Measurements from ENCODE around the gene KREMEN2.
"Not testable (repeated sequence)": the region's sequence is repeated elsewhere in the genome, so short reads cannot be mapped to it uniquely, and the experiment has no call there.

The KREMEN2 gene

GRCh38 chr16:2942045-2942444, 22.0 kb upstream of the KREMEN2 start:
- DNase-seq: no peak

- not testable (repeated sequence) for DNase-seq
Measured at GRCh38 chr16:2943716-2944115, 20.4 kb upstream of the KREMEN2 start.

- no peak for DNase-seq
Measured at GRCh38 chr16:2946649-2947048, 17.4 kb upstream of the KREMEN2 start.

- DNase-seq: no peak
Measured at GRCh38 chr16:2948807-2949704, 15.0 kb upstream of the KREMEN2 start.

- no peak for DNase-seq
Measured at GRCh38 chr16:2949705-2950352, 14.2 kb upstream of the KREMEN2 start.

- DNase-seq: no peak
Measured at GRCh38 chr16:2950353-2950724, 13.7 kb upstream of the KREMEN2 start.

GRCh38 chr16:2950773-2951172, 13.3 kb upstream of the KREMEN2 start:
- no peak for DNase-seq

GRCh38 chr16:2952679-2953078, 11.4 kb upstream of the KREMEN2 start:
- no peak for DNase-seq

- no peak for DNase-seq
Measured at GRCh38 chr16:2953706-2954627, 10.1 kb upstream of the KREMEN2 start.

GRCh38 chr16:2954656-2955381, 9.3 kb upstream of the KREMEN2 start:
- no peak for DNase-seq

GRCh38 chr16:2955438-2955778, 8.7 kb upstream of the KREMEN2 start:
- DNase-seq: no peak

GRCh38 chr16:2955779-2956578, 8.1 kb upstream of the KREMEN2 start:
- DNase-seq: no peak

GRCh38 chr16:2956579-2956956, 7.5 kb upstream of the KREMEN2 start:
- DNase-seq: no peak

- no peak for DNase-seq
Measured at GRCh38 chr16:2959206-2959605, 4.9 kb upstream of the KREMEN2 start.

- no peak for DNase-seq
Measured at GRCh38 chr16:2960183-2961010, 3.7 kb upstream of the KREMEN2 start.

GRCh38 chr16:2962334-2963073, 1.6 kb upstream of the KREMEN2 start:
- DNase-seq: no peak

GRCh38 chr16:2963074-2963722, 877 bp upstream of the KREMEN2 start:
- no peak for DNase-seq

GRCh38 chr16:2964475-2965336, 631 bp downstream of the KREMEN2 start:
- DNase-seq: peak; percentile 75
